CD14-positive monocyte (primary cell): ENCODE data around the gene PHLPP1. TPM values are rescaled to one million over a fixed set of nuclear protein-coding genes. Genes with fewer than 3 reads are reported as not detected.

Source experiments
- DNase-seq, 3 donors: peaks; one replicate each; pipeline ENCODE4 v3.0.0-alpha.2; 2011 to 2022
- H2AFZ ChIP-seq: 2 replicates; pipeline ENCODE4 v1.6.0; 2012; ENCODE audit warnings: mild to moderate bottlenecking, low read depth, low read length, inconsistent platforms; ENCODE audit not compliant: insufficient read depth, poor library complexity, severe bottlenecking
- H3K27ac ChIP-seq, 2 donors: 1 replicate in 1 of 2; 2 replicates in 1 of 2; pipeline ENCODE4 v1.5.1; 2012 to 2013; ENCODE audit warnings: low read length in 2 of 2, control low read depth in 1 of 2, inconsistent platforms in 1 of 2, low read depth in 1 of 2, mild to moderate bottlenecking in 1 of 2
- H3K27me3 ChIP-seq, 2 donors: one replicate each; pipeline versions ENCODE4 v1.6.0 to v1.6.1; 2011 to 2013; ENCODE audit warnings: low read length in 2 of 2; ENCODE audit not compliant: control insufficient read depth in 2 of 2, insufficient read depth in 2 of 2
- H3K36me3 ChIP-seq, 2 donors: replicated peaks in 1 of 2; 1 replicate in 1 of 2; 2 replicates in 1 of 2; pipeline versions ENCODE4 v1.5.1 to v1.6.1; 2012 to 2013; ENCODE audit warnings: low read length in 2 of 2, control low read depth in 1 of 2, inconsistent platforms in 1 of 2, mild to moderate bottlenecking in 1 of 2; ENCODE audit not compliant: insufficient read depth in 2 of 2, control insufficient read depth in 1 of 2
- H3K4me1 ChIP-seq, 2 donors: 1 replicate in 1 of 2; 2 replicates in 1 of 2; pipeline versions ENCODE4 v1.5.1 to v1.6.1; 2012 to 2013; ENCODE audit warnings: low read length in 2 of 2, control low read depth in 1 of 2, inconsistent platforms in 1 of 2, mild to moderate bottlenecking in 1 of 2, moderate library complexity in 1 of 2; ENCODE audit not compliant: insufficient read depth in 2 of 2, control insufficient read depth in 1 of 2
- H3K4me2 ChIP-seq: replicated peaks from 2 replicates; pipeline ENCODE3; 2012; ENCODE audit warnings: low read length, moderate library complexity, mild to moderate bottlenecking; ENCODE audit not compliant: poor library complexity, severe bottlenecking; ENCODE audit errors: extremely low read depth
- H3K4me3 ChIP-seq, 3 experiments: fragments of 200-600 bp in 1 of 3; sonication (generic) in 1 of 3; replicated peaks in 1 of 3; 1 replicate in 2 of 3; 2 replicates in 1 of 3; pipeline ENCODE4 v1.5.1; 2011 to 2013; ENCODE audit warnings: low read length in 3 of 3, mild to moderate bottlenecking in 3 of 3, control low read depth in 2 of 3, low read depth in 2 of 3, inconsistent platforms in 1 of 3, moderate library complexity in 1 of 3
- H3K79me2 ChIP-seq: 2 replicates; pipeline ENCODE4 v1.6.0; 2012; ENCODE audit warnings: mild to moderate bottlenecking, control low read depth, inconsistent platforms, low read length, moderate library complexity; ENCODE audit not compliant: insufficient read depth
- H3K9ac ChIP-seq: 2 replicates; pipeline ENCODE4 v1.6.0; 2017; ENCODE audit warnings: low read length, mild to moderate bottlenecking; ENCODE audit not compliant: insufficient read depth, poor library complexity, severe bottlenecking
- H3K9me3 ChIP-seq, 2 donors: replicated peaks in 1 of 2; 1 replicate in 1 of 2; 2 replicates in 1 of 2; pipeline versions ENCODE4 v1.5.1 to v1.6.1; 2012 to 2013; ENCODE audit warnings: low read length in 2 of 2, control low read depth in 1 of 2; ENCODE audit not compliant: control insufficient read depth in 1 of 2, insufficient read depth in 1 of 2
- H4K20me1 ChIP-seq: 2 replicates; pipeline ENCODE4 v1.6.0; 2012; ENCODE audit warnings: mild to moderate bottlenecking, low read length, control low read depth, moderate library complexity; ENCODE audit not compliant: insufficient read depth
- H3K27ac Mint-ChIP-seq, 7 donors: one replicate each; pipeline ENCODE4 v1.8.0; 2020; ENCODE audit warnings: mild to moderate bottlenecking in 7 of 7, mixed read lengths in 7 of 7, moderate library complexity in 6 of 7, inconsistent platforms in 2 of 7
- H3K27me3 Mint-ChIP-seq, 3 donors: one replicate each; pipeline ENCODE4 v1.8.0; 2021 to 2022; ENCODE audit warnings: low read depth in 3 of 3, mild to moderate bottlenecking in 3 of 3, mixed read lengths in 3 of 3, moderate library complexity in 3 of 3, inconsistent platforms in 1 of 3
- H3K36me3 Mint-ChIP-seq, 2 donors: one replicate each; pipeline ENCODE4 v1.8.0; 2020; ENCODE audit warnings: mixed read lengths in 2 of 2, inconsistent platforms in 1 of 2, mild to moderate bottlenecking in 1 of 2
- H3K4me1 Mint-ChIP-seq: one replicate; pipeline ENCODE4 v1.8.0; 2020; ENCODE audit warnings: mild to moderate bottlenecking, mixed read lengths
- H3K4me3 Mint-ChIP-seq, 2 donors: one replicate each; pipeline ENCODE4 v1.8.0; 2020; ENCODE audit warnings: mild to moderate bottlenecking in 2 of 2, mixed read lengths in 2 of 2, moderate library complexity in 1 of 2
- H3K9me3 Mint-ChIP-seq, 7 donors: one replicate each; pipeline ENCODE4 v1.8.0; 2020 to 2022; ENCODE audit warnings: mixed read lengths in 7 of 7, mild to moderate bottlenecking in 6 of 7, moderate library complexity in 6 of 7, inconsistent platforms in 2 of 7
- WGBS: methylation state at CpG from one replicate; pipeline ENCODE4 v1.1.5; 2013; ENCODE audit warnings: missing lambda C conversion rate; ENCODE audit not compliant: insufficient coverage; 5-methylcytosine and 5-hydroxymethylcytosine counted together
- intact Hi-C, 2 donors: fragments of 100-400 bp; cut with micrococcal nuclease; formaldehyde crosslinking; loops; one replicate each; pipeline versions ENCODE4 v1.15.0 to v1.15.1; 2023
- polyA plus RNA-seq, 3 donors: library from polyadenylated mRNA; depleted of rRNA in 1 of 3; unstranded in 2 of 3; stranded (reverse) in 1 of 3; fragments of 300-500 nt in 2 of 3; fragments of >200 nt in 1 of 3; fragmentation: Illumina TruSeq in 2 of 3; gene quantifications; 1 replicate in 2 of 3; 2 replicates in 1 of 3; pipeline ENCODE4 v1.2.3, GENCODE V29; 2012 to 2021
- TF ChIP-seq, protein P1 (sequence below): fragments of 200-600 bp; IDR thresholded peaks from one replicate; pipeline ENCODE4 v1.8.0; 2022; ENCODE audit warnings: antibody characterized with exemption, mild to moderate bottlenecking

PHLPP1 gene
- polyA plus RNA-seq, 3 donors = 0.04 to 2.0 (median 0.55) TPM

DNA sequence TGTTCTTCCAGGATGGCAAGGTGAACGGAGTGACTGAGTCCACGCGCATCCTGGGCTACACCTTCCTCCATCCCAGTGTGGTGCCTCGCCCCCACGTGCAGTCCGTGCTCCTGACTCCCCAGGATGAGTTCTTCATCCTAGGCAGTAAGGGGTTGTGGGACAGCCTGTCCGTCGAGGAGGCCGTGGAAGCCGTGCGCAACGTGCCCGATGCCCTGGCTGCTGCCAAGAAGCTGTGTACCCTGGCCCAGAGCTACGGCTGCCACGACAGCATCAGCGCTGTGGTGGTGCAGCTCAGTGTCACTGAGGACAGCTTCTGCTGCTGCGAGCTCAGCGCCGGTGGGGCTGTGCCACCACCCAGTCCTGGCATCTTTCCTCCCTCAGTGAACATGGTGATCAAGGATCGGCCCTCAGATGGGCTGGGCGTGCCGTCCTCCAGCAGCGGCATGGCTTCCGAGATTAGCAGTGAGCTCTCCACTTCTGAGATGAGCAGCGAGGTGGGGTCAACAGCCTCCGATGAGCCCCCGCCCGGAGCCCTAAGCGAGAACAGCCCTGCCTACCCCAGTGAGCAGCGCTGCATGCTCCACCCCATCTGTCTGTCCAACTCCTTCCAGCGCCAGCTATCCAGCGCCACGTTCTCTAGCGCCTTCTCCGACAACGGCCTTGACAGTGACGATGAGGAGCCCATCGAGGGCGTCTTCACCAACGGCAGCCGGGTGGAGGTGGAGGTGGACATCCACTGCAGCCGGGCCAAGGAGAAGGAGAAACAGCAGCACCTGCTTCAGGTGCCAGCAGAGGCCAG lies 263.1 kb downstream of the PHLPP1 start:
- no peaks in the 10 kb centered on the region for H3K79me2 ChIP-seq
- H3K4me3 ChIP-seq = no peak overlapping the region
- H3K36me3 ChIP-seq = peaks cover 0 to 13% of the 10 kb centered on the region in 2 donors
- Mint-ChIP-seq H3K4me3 (no peak overlapping the region), H3K27ac (no peak overlapping the region), H3K36me3 (peaks cover 14 to 18% of the 10 kb centered on the region in 2 donors), H3K4me1 (peaks cover 65% of the 10 kb centered on the region), H3K9me3 (no peaks in the 10 kb centered on the region), H3K27me3 (peaks cover 0 to 3% (median 0%) of the 10 kb centered on the region in 3 donors)
- TF ChIP-seq, protein P1, sequence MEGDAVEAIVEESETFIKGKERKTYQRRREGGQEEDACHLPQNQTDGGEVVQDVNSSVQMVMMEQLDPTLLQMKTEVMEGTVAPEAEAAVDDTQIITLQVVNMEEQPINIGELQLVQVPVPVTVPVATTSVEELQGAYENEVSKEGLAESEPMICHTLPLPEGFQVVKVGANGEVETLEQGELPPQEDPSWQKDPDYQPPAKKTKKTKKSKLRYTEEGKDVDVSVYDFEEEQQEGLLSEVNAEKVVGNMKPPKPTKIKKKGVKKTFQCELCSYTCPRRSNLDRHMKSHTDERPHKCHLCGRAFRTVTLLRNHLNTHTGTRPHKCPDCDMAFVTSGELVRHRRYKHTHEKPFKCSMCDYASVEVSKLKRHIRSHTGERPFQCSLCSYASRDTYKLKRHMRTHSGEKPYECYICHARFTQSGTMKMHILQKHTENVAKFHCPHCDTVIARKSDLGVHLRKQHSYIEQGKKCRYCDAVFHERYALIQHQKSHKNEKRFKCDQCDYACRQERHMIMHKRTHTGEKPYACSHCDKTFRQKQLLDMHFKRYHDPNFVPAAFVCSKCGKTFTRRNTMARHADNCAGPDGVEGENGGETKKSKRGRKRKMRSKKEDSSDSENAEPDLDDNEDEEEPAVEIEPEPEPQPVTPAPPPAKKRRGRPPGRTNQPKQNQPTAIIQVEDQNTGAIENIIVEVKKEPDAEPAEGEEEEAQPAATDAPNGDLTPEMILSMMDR = no peak
- H3K9me3 ChIP-seq = no peaks in the 10 kb centered on the region
- WGBS = 96% methylated on average over 42 of the region's 42 CpGs
- no peak overlapping the region for H3K4me2 ChIP-seq
- no peak overlapping the region for H3K27ac ChIP-seq
- H3K9ac ChIP-seq = no peak overlapping the region
- intact Hi-C loops = no loop called here
- no peaks in the 10 kb centered on the region for H3K27me3 ChIP-seq
- no peaks in the 10 kb centered on the region for H4K20me1 ChIP-seq
- DNase-seq = no peak
- H2AFZ ChIP-seq = no peak overlapping the region
- H3K4me1 ChIP-seq = peaks cover 42 to 54% of the 10 kb centered on the region in 2 donors

DNA sequence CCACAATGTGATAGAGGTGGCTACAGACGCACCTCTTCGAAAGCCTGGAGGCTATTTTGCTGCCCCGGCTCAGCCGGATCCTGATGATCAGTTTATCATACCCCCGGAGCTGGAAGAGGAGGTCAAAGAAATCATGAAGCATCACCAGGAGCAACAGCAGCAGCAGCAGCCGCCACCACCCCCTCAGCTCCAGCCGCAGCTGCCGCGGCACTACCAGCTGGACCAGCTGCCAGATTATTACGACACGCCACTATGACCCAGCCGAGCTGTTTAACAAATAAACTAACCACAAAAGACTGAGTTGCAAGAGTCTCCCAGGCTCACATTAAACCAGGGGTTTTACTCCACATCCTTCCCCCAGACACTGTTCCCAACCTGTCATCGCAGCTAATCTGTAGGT lies 263.8 kb downstream of the PHLPP1 start:
- 38% methylated on average over 10 of the region's 13 CpGs for WGBS
- Histone ChIP-seq H3K9ac (peak overlapping the region; percentile 11), H3K79me2 (no peaks in the 10 kb centered on the region), H3K36me3 (peaks cover 0 to 13% of the 10 kb centered on the region in 2 donors), H3K27me3 (no peaks in the 10 kb centered on the region), H3K4me2 (no peak overlapping the region), H3K27ac (peak overlapping the region in 1 of 2 donors; percentile 21), H3K9me3 (no peaks in the 10 kb centered on the region), H4K20me1 (no peaks in the 10 kb centered on the region), H3K4me1 (peaks cover 42 to 54% of the 10 kb centered on the region in 2 donors), H3K4me3 (no peak overlapping the region), H2AFZ (no peak overlapping the region)
- Mint-ChIP-seq H3K27me3 (peaks cover 0 to 3% (median 0%) of the 10 kb centered on the region in 3 donors), H3K27ac (peak overlapping the region in 5 of 7 donors; percentile 2 to 84 (median 62)), H3K9me3 (no peaks in the 10 kb centered on the region), H3K4me1 (peaks cover 65% of the 10 kb centered on the region), H3K36me3 (peaks cover 13 to 18% of the 10 kb centered on the region in 2 donors), H3K4me3 (peak overlapping the region; percentile 23 to 31)
- intact Hi-C loops = no loop called here
- DNase-seq = peak; percentile 53 to 62 (median 59)
- TF ChIP-seq, protein P1 = no peak
